Gastroesophageal sphincter (tissue), 2 donors: Measurements from ENCODE around the gene GAMT.

Experiments
- POLR2A ChIP-seq, 2 donors: fragments of 450-650 bp; IDR thresholded peaks; one replicate each; pipeline ENCODE4 v1.6.1; 2017; ENCODE audit warnings: antibody characterized with exemption in 2 of 2, mild to moderate bottlenecking in 2 of 2, moderate library complexity in 1 of 2
- POLR2AphosphoS5 ChIP-seq: sonication (generic); formaldehyde crosslinking; IDR thresholded peaks from one replicate; pipeline ENCODE4 v1.6.1; 2017; ENCODE audit warnings: antibody characterized with exemption

DNA sequence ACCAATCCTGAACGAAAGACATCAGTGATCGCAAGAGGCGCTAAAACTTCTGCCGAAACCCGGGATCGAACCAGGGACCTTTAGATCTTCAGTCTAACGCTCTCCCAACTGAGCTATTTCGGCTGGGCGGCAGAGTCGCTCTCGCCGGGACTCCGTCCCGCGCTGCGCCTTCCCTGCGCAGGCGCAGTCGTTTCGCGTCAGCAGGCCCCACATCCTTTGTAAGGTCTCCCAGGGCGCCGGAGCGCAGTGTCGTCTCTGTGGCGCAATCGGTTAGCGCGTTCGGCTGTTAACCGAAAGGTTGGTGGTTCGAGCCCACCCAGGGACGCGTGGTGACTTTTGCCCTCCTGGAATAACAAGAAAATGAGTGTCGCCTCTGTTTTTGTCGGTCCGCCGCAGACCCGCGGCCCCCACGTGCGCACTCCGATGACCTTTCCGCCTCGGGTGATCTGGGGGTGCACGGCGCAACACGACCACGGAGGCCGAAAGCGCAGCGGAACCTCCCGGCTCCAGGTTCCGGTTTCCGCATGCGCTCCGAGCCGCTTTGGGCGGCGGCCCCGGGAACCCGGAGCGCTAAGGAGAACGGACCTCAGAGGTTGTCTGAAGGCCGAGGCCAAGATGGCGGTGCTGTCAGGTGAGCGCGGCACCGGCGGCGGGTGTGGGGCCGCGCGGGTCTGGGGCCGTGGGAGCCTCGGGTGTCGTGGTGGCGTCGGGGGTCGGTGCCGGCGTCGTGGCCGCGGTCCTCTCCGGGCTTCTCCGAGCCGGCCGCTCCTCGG is 17.8 kb downstream of the GAMT start, which contains the start of gene NDUFS7:
- TF ChIP-seq POLR2AphosphoS5 (peak; percentile 73), POLR2A (IDR thresholded peaks at IDR 0.05) (peak; percentile 67 to 75)
